Hypothalamus (tissue), 51 donors: ENCODE data around the gene MEX3A.
"Not testable (repeated sequence)": the region's sequence is repeated elsewhere in the genome, so short reads cannot be mapped to it uniquely, and the experiment has no call there.

Experiments
- DNase-seq, 51 donors: peaks; one replicate each; lab custom pipeline; 2025; lab: John Stamatoyannopoulos, UW

MEX3A gene

DNA sequence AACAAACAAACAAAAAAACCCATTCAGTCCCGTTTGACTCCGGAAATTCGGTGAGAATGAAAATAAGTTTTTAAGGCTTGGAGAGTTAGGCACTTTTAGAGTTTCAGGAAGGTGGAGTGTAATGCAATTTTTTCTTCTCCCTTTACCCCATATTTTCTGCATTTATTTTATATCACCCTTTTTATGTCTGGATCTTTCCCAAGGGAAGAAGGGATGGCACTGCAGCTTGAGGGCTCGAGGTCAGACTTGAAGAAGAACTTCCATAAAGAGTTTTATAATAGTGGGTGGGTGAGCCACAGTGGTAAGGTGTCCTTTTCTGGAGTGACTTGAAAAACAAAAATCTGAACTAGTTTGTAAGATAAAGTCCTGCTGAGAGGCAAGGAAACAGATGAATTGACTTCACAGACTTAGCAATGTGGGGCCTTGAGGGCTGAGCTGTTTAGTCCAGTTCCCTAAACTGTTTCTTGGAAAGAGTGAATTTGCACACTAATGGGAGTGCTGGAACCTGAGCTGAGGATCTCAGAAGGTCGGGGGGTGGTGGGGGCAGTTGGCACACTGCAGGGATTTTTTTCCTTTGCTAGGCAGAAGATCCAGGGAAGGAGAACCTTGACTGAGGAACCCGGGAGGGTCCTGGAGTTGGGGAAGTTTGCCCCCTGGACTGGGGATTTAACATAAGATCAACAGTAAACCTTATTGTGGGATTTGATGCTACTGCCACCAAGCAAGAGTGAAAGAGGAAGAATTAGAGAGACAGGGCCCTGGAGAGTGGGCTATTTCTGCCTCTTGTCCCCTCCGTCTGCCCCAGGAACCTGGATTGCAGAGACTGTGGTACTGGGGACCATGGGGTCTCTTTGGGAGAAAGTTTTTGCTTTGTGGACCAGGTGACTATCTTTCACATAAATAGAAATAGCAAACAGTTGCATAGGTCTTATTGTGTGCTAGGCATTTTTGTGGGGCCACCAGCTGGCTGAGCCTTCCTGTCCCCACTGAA is 1.8 kb upstream of the MEX3A start:
- no peak for DNase-seq

DNA sequence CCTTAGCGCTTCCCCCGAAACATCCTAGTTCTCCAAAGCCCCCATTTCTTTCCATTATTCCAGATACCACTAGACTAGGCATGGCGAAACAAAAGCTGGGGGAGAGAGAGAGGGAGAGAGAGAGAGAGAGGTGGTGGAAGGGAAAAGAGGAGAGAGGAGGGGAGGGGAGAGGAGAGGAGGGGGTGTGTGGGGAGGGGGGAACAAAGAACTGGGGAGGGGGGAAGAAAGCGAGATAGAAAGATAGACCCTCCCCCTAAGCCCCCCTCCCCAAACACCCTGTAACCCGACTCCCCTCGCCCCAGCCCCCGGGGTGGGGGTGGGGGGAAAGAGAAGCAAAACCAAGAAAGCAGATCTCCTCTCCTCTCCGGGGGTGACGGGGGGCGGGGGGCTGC is 352 bp downstream of the MEX3A start:
- DNase-seq, result no peak

DNA sequence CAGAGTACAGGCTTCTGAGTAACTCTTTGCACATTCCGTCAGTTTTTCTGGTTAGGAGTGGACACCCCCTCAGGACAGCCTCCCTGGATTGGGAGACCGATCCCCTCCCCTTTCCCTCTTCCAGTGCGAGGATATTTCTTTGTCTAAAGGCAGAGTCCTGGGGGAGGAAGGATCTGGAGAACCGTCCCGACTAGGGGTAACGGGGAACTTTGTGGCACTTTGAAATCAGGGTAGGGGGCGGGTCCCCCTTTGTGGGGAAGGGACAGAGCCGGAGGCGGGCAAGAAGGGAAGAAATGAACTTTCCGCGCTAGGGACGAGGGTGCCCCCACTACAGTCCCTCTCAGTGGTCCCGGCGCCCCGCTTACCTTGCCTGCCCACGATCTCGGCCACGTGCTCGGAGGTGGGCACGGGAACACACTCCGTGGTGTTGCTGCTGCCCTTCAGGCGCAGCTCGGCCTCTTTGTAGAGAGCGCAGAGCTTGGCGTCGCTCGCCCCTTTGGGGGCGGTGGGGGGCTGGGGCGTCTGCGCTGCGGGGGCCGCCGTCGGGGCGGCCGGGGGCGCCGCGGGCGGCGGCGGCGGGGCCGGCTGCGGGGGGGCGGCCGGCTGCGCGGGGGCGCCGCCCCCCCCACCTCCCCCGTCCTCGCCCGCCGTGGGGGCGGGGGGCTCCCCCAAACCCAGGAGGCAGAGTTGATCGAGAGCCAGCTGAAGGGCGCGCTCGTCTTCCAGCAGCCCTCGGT is 917 bp downstream of the MEX3A start:
- no peak for DNase-seq

DNA sequence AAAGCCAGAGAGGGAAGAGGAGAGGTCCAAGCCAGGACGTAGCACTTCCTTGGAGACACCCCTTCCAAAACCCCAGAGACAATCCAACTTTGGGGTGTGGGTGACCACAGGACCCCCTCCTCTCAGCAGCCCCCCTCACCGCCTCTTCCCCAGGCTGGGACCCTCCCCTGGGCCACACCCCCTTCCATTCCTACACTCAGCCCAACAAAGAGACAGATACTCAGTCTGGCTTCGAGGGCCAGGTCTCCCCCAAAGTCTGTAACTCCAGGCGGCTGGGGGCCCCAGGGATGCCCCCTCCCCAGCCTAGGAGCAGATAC is 1.4 kb downstream of the MEX3A start:
- no peak for DNase-seq

DNA sequence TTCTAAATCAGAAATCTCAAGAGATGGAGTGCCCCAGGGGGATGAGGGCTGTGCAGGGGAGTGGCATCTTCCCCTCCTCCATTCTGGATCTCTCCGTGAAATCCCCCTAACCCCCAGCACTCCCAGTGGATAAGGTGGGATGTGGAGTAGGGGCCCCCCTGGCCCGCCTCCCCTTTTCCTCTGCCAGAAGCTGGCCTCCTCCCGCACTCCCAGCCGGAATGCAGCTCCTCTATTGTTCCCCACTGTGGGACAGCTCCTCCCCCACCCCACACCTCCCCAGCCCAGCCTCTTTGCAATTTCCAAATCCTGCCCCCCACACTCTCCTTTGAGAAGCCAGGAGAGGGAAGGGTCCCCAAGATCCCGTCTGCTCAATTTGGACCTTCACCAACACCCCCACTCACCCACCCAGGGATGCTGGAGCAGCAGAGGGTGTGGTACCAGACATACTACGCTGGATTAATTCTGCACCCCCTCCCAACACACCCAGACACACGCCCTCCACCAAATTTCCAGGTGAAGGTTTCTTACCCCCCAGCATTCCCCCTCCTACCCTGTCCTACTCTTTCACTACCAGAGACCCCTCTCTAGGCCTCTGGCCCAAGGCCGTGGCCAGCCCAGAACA is 1.9 kb downstream of the MEX3A start:
- no peak for DNase-seq

DNA sequence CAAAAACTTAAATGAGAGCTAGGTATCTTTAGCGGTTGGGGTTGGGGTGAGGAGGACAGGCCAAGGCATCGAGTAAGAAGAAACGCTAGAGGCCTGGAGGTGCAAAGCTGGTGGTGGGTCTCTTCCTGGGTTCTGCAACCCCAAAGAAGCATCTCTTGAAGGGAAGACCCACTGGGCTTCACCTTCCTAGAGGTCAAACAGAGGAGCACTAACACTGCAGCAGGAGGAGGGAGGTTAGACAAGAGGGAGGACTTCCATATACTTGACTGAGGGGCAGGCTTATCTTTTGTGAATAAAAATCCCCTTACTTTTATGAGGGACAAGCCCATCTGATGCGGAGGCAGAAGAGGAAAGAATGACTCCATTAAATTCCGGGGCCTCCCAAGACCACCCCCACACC is 2.5 kb downstream of the MEX3A start:
- no peak for DNase-seq

DNA sequence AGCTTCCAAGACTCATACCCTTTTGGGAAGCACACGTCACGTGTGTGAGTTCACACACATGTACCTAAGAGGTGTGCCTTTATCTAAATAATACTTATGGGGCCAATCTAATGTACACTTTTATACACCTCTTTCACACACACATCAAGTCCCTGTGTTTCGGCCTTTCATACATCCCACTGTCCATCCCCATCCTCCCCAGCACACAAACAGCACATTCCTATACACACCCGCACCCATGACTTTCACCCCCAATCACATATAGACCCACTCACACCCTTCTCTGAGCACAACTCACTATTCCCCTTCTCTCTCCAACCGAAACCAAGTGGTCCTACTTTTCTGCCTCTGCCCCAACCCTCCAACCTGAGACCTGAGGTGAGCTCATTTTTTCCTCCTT is 3.5 kb downstream of the MEX3A start:
- no peak for DNase-seq

DNA sequence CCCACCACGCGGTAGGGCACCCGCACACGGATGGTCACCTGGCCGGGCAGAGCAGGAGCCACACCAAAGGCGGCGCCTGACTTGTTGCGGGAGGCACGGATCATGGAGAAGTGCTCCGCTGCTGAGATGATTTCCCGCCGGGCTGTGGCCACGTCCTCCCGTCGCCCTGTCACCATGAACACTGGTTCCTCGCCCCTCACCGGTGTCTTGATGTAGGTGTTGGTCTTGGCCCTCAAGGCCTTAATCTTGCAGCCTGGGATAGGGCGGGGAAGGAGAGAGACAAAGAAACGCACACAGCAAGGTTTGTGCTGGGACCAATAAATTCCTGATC is 4.9 kb downstream of the MEX3A start:
- no peak for DNase-seq

DNA sequence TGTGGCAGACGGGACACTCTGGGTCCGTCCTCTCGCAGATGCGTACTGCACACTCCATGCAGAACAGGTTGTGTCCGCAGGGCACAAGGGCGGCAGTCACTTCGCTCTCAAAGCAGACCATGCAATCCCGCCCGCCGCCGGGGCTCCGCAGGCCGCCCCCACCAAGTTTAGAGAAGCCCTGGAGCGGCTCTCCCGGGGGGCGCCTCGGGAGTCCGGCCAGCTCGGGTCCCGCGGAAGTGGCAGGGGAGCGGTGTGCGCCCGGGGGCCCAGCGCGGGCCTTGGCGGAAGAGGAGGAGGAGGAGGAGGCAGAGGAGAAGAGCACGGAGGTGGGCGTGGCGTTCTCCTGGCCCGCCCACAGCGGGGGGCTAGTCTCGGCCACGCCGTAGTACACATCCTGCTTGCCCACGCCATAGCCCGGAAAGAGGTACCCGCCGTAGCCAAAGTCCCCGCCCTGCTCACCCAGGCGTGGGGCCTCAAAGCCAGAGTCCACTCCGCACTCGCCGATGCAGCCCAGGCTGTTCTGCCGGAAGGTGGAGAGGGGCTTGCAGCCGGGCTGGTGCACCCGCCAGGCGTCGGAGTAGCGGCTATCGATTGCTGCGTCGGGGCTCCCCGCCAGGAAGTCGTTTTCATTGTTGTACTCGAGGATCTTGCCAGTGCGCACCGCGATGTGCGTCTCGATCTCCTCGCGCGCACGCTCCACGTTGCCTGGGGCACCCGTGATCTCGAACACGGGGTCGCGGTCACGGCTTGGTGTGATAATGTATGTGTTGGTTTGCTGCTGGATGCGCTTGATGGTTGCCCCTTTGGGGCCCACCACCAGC is 5.4 kb downstream of the MEX3A start:
- DNase-seq, result peak in 6 of 51 donors; percentile 6 to 19 (median 12)

DNA sequence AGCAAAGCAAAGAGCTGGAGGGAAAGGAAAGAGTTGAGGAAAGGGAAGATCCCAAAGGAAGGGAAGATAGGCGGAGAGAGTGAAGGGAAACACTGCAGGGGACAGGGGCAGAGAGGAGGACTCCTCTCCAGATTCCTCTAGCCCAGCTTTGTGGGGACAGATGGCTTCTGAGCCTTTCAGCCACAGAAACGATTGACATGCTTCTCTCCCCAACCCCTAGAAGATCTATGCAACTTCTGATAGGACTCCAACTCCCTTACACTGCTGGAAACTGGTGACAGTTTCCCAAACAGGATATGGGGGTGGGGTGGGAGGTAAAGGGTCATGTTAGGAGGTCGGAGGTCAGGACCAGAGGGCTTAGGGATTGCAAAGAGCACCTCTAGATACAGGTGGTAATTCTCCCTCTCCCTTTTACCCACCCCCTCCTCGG is 6.5 kb downstream of the MEX3A start:
- no peak for DNase-seq

DNA sequence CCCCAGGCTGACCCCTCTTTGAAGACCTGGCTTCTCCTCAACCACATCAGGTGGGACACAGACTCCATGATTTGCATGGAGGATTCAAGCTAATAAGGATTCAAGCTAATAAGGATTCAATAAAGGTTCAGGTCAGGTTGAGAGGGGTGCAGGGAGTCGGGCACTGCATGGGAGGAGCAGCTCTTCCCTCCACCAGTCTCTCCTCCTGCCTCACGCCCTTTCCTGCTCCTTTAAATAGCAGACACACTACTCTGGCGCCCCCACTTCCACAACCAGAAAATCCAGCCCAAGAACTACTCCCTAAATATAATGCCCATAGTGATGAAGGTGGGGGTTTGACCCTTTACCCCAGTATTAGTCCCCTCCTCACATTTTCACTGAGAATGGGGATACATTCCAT is 7.1 kb downstream of the MEX3A start:
- DNase-seq, result no peak

DNA sequence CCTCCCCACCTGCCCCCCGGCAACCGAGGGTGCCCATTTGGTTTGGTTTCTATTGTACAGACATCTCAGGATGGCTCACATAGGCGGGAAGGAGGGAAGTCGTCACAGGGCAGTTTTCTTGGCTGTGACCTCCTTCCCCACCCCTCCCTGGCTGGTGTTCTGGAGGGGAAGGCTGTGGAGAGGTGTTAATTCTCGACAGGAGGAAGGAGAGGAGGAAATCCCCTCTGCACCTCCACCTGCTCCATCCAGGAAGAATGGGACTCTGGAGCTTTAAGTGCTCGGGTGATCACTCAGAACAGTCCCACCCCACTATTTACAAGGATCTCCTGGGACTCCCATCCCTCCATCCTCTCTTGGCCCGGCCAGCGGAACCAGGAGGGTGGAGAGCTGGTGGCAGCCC is 7.6 kb downstream of the MEX3A start:
- DNase-seq, result no peak

DNA sequence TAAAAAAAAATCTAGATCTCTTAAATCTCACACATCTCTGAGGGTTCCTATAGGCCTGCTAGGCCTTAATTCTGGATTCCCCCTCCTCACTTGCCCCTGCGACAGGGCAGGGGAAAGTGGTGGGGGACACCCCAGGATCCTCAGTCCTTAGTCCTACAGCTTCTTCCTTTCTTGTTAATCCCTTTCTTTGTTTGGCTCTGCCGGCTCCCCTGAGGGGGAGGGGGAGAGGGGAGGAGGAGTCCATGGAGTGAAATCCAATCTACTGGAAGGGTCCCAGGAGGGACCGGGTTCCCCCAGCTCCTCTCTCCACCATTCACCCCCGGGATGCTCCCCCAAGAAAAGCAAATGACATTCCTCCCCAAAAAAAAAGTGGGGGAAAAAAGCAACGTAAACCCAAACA is 8.5 kb downstream of the MEX3A start:
- no peak for DNase-seq

DNA sequence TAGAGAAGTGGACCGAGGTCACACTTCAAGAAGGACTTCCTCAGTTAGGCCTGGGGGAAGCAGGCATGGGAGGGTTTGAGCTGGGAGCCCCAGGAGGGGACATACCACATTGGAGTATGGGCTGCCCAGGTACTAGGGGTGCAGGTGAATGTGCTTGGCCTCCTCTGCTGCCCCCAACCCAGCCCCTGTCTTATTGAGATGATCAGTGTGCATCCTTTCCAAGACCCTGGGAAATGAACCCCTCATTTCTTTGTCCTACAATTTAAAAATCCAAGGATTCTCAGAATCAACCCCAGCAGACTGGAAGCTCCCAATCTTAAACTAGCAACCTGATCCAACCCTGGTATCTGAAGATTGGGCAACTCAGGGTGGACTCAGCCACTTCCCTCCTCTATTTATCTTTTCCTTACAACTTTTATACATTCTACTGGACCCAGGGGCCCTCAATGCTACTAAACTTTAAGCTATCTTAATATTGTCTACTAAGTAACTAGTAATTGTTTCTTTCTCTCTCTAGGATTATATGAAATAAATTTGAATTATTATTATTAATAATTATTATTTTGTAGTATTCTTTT is 9.1 kb downstream of the MEX3A start:
- no peak for DNase-seq

DNA sequence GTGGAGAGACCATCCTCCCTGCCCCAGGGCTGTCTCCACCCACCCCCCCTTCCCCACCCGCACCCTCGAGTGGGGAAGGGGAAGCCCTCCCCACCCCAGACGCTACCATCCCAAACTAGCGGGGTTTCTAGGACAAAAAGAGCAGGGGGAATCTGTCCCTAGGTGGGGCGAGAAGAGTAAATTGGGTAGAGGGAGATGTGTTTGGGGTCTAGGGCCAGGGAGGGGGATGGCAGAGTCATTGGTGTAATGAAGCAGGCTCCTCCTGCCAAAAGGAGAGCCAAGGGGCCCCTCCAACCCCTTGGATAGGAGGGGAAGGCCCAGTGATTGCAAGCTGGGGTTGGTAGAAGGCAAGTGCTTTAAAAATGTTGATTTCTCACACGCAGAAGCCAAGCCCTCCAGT is 10.0 kb downstream of the MEX3A start:
- DNase-seq, result no peak

DNA sequence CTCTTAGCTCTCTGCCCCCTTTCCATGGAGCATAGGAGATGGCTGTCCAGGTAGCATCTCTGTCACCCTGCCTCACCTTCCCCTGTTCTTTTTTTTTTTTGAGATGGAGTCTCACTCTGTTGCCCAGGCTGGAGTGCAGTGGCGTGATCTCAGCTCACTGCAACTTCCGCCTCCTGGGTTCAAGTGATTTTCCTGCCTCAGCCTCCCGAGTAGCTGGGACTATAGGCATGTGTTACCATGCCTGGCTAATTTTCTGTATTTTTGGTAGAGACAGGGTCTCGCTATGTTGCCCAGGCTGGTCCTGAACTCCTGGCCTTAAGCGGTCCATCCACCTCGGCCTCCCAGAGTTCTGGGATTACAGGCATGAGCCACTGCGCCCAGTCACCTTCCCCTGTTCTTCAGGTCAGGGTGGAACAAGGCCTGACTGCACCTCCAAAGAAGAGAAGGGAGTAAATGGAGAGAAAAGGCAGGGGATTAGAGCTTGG is 10.9 kb downstream of the MEX3A start:
- not testable (repeated sequence) for DNase-seq

DNA sequence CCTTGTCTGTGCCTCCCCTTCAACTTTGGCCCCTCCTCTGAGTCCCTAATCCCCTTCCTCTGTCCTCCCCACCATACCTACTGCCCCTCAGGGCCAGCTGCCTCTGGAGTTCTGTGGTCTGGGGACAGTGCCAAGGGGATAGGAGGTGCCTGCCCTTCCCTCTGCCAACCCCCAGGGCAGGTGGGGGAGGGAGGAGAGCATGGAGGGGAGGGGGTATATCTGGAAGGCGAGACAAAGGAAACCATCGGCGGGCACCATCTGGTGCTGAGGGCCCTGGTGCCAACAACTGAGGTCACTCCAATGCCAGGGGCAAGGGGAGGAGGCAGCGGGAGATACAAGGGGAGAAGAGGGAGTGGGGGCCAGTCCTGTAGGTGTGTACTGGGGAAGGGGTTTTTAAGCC is 11.7 kb downstream of the MEX3A start:
- DNase-seq, result no peak

DNA sequence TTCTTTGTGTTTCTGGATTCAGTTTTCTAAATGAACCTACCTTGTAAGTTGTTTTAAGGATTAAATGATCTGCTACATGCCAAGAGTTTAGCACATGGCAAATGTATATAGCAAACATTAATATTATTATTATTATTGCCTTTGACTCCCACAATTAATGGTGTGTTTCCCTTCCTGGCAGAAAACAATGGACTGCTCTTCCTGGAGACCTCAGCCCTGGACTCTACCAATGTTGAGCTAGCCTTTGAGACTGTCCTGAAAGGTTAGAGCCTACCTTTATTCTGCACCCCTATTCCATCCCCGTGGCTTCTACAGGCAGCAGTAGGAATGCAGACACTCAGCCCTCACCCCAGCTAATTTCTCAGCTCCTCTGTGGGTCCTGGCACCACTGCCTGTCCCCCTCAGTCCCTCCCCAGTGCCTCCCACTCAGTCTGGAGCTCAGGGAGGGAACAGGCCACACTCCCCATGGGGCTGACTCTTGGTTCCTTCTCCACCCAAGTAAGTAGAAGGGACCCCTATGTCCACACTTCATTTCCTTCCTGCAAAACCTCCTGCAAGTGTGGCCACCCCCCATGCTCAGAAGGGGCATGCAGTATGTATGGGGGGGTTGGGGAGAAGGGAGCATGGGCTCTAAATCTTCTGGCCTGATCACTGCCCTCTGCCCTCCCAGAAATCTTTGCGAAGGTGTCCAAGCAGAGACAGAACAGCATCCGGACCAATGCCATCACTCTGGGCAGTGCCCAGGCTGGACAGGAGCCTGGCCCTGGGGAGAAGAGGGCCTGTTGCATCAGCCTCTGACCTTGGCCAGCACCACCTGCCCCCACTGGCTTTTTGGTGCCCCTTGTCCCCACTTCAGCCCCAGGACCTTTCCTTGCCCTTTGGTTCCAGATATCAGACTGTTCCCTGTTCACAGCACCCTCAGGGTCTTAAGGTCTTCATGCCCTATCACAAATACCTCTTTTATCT is 12.5 kb downstream of the MEX3A start:
- DNase-seq, result no peak

DNA sequence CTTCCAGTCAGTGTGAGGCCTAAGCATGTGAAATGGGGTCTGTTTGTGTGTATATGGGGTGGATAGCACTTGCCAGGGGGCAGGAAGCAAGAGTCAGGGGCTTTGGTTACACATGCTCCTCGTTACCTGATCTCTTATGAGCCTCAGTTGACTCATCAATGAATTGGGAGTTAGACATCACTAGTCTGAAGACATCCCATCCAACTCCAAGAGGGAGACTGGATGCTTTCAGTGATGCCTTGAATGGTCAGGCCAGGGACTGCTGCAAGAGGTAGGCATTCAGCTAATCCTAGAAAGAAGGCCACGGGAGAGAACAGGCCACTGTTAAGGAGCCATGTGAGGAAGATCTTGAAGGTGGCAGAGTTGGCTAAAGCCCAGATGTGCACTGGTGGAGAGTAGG is 15.0 kb downstream of the MEX3A start:
- no peak for DNase-seq
